ENCODE results near the gene PPP2R5C. TPM values are rescaled to one million over a fixed set of nuclear protein-coding genes. Genes with fewer than 3 reads are reported as not detected.
"Not testable (repeated sequence)": the region's sequence is repeated elsewhere in the genome, so short reads cannot be mapped to it uniquely, and the experiment has no call there.

PPP2R5C gene
- 114 and 137 TPM in 2 replicates for total RNA-seq (ENCODE audit: low replicate concordance)

GRCh38 chr14:101761032-101761880 lies at the start of gene PPP2R5C:
Gene PPP2R5C (plus strand): TSS chr14:101761709. CDS start chr14:101761894, 185 bp downstream.
- DNase-seq (ENCODE audit: low read depth): peak; percentile 81
- no peak for TF ChIP-seq CTCF (IDR thresholded peaks at IDR 0.05; ENCODE audit: insufficient read depth, low read length)
- H3K4me3 ChIP-seq (ENCODE audit: low read depth, low read length): peak within 1 kb of the TSS; percentile 79

GRCh38 chr14:101711857-101712233 lies 49.7 kb upstream of the PPP2R5C start:
- DNase-seq (ENCODE audit: low read depth); H3K4me3 ChIP-seq (ENCODE audit: low read depth, low read length): not testable (repeated sequence)

- not testable (repeated sequence) for DNase-seq (ENCODE audit: low read depth); H3K4me3 ChIP-seq (ENCODE audit: low read depth, low read length)
These were observed 49.2 kb upstream of the PPP2R5C start for GRCh38 chr14:101712341-101712740.

- H3K4me3 ChIP-seq (ENCODE audit: low read depth, low read length); DNase-seq (ENCODE audit: low read depth): not testable (repeated sequence)
These were observed 48.4 kb upstream of the PPP2R5C start for GRCh38 chr14:101713091-101713490.

- DNase-seq (ENCODE audit: low read depth): no peak
- TF ChIP-seq CTCF (IDR thresholded peaks at IDR 0.05; ENCODE audit: insufficient read depth, low read length): no peak
- no peak overlapping the region for H3K4me3 ChIP-seq (ENCODE audit: low read depth, low read length)
These were observed 47.7 kb upstream of the PPP2R5C start for GRCh38 chr14:101713621-101714349.

- DNase-seq (ENCODE audit: low read depth): no peak
- no peak overlapping the region for H3K4me3 ChIP-seq (ENCODE audit: low read depth, low read length)
- TF ChIP-seq CTCF (IDR thresholded peaks at IDR 0.05; ENCODE audit: insufficient read depth, low read length): no peak
These were observed 47.1 kb upstream of the PPP2R5C start for GRCh38 chr14:101714394-101714793.

GRCh38 chr14:101715210-101716076 lies 46.1 kb upstream of the PPP2R5C start:
- H3K4me3 ChIP-seq (ENCODE audit: low read depth, low read length): no peak overlapping the region

More at GRCh38 chr14:101715210-101716076, 46.1 kb upstream of the PPP2R5C start:
- no peak for DNase-seq (ENCODE audit: low read depth)
- TF ChIP-seq CTCF (IDR thresholded peaks at IDR 0.05; ENCODE audit: insufficient read depth, low read length): no peak

Measured in fibroblast of the aortic adventitia (primary cell).